HG03139 (cell line): Measurements from ENCODE around the gene IRGM.

Experiments used
- ATAC-seq: cut with Tn5 transposase; IDR thresholded peaks from one replicate; pipeline ENCODE4 v1.9.1; 2021; ENCODE audit not compliant: unreplicated experiment

The IRGM gene

GRCh38 chr5:150895431-150896428 is 49.4 kb downstream of the IRGM start:
- ATAC-seq = no peak
